ENCODE results near the gene POLA1. TPM values are rescaled to one million over a fixed set of nuclear protein-coding genes. Genes with fewer than 3 reads are reported as not detected.
A peak's percentile ranks its signal among the peaks of the same experiment; 100 is the strongest.

The POLA1 gene
- total RNA-seq, 1 experiment from 2014 or later, result 30.0 TPM

DNA sequence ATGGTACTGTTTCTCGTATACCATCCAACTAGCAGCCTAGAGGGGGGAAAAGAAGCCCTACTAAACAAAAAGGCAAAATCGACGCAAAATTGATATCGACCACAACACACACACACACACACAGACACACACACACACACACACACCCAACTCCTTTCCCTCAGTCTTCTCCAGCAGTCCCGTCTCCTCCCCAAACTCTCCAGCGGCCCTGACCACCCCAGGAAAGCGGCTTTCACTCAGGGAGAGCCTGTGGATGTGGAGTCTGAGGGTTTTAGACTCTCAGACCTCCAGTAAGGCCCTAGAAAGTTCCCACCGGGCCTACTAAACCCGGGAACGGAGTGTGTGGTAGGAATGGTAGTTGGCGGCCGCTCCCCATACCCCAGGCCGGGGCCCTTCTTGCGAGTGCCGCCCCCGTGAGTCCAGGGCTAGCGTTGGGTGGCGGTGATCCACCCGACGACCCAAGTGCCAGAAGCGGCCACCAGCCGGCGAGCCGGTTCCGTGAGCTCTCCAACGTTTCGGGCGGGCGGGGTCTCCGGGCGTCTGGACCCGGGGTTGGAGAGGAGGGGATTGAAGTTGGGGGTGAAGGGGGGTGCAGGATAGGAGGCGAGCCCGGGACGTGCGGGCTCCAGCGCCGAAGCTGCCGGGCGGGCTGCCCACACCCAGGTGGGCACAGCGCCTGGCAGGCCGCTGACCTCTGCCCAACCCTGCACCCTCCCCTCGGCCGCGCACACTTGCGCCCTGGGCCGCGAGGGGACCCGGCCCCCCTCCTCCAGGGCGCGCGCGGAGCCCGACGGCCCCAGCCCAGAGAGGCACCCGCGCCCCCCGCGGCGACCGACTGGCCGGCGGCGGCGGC is 308.3 kb downstream of the POLA1 start:
- Histone ChIP-seq H3K36me3 (no peaks in the 10 kb centered on the region), H3K27ac (no peak overlapping the region), H3K9me3 (replicated peaks) (no peaks in the 10 kb centered on the region), H3K27me3 (replicated peaks) (peaks cover 15% of the 10 kb centered on the region), H3K4me3 (no peak overlapping the region), H3K4me1 (replicated peaks) (peaks cover 5% of the 10 kb centered on the region)
- DNase-seq (ENCODE audit: low read depth in 1 of 2, low spot score in 2 of 2), result no peak

DNA sequence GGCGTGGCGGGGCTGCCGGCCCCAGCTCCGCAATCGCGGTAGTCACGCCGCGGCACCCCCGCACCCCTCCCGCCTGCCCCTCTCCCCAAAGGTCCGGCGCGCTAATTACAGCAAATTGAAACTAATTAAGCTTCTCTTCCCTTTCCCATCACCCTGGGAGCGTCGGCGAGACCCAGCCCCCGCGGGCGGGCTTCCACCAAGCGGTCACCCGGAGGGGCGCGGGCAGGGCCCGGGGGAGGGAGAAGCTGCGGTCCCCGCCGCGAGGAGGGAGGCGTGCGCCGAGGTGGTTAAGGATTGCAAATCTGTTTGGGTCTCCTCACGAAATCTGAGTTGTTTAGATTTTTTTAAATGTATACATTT is 308.9 kb downstream of the POLA1 start:
- no peak overlapping the region for H3K27ac ChIP-seq
- DNase-seq (ENCODE audit: low read depth in 1 of 2, low spot score in 2 of 2), result no peak
- H3K36me3 ChIP-seq, result no peaks in the 10 kb centered on the region
- peaks cover 5% of the 10 kb centered on the region for H3K4me1 ChIP-seq (replicated peaks)
- H3K27me3 ChIP-seq (replicated peaks), result peaks cover 21% of the 10 kb centered on the region
- no peaks in the 10 kb centered on the region for H3K9me3 ChIP-seq (replicated peaks)
- no peak overlapping the region for H3K4me3 ChIP-seq

- Histone ChIP-seq H3K9me3 (replicated peaks) (no peaks in the 10 kb centered on the region), H3K27me3 (replicated peaks) (peaks cover 27% of the 10 kb centered on the region), H3K36me3 (no peaks in the 10 kb centered on the region), H3K4me1 (replicated peaks) (peaks cover 5% of the 10 kb centered on the region), H3K27ac (no peak overlapping the region), H3K4me3 (no peak overlapping the region)
- no peak for DNase-seq (ENCODE audit: low read depth in 1 of 2, low spot score in 2 of 2)
Observed at GRCh38 chrX:25003066-25003849, 309.5 kb downstream of the POLA1 start.

DNA sequence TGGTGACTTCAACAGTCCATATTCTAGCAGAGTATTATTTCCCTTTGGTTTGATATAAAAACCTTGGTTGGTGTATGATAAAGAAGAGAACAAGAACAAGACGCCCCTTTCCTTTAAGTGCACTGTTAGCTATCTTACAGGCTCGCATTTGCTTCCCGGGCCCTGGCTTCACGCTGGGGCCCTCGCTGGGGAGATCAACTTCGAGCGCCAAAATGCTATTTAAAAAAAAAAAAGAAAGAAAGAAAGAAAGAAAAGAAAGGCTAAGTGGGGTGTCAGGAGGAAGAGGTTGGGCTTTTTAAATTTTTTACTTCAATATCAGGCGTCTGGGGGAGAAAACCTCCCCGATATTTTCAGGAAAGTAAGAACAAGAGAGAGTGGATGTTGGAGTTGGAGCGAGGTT is 310.3 kb downstream of the POLA1 start:
- peaks cover 28% of the 10 kb centered on the region for H3K27me3 ChIP-seq (replicated peaks)
- H3K36me3 ChIP-seq, result no peaks in the 10 kb centered on the region
- no peaks in the 10 kb centered on the region for H3K9me3 ChIP-seq (replicated peaks)
- no peak overlapping the region for H3K27ac ChIP-seq
- peaks cover 5% of the 10 kb centered on the region for H3K4me1 ChIP-seq (replicated peaks)
- no peak for DNase-seq (ENCODE audit: low read depth in 1 of 2, low spot score in 2 of 2)
- no peak overlapping the region for H3K4me3 ChIP-seq

DNA sequence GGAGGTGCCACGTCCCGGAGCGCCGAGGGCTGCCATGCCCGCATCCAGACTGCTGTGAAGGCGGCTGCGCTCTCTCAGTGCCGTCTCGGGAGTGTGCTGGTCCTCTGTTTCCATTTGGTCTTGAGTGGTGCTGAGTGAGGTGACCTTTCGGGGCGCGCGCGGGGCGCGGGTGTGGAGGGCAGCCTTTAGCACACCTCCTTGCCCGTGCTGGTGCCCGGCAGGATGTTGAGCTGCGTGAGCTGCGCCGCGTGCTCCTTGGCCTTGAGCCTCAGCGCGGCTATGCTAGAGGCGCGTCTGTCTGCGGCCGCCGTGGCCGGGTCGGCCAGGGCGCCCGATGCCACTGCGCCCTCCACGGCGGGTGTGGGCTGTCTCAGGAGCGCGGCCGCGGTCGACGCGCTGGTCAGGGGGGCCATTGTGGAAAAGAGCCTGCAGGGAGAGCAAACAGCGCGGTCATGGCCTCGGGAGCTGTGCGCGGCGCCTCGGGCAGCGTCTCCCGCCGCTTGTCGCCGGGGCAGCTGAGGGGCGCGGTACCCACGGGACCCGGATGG is 310.8 kb downstream of the POLA1 start:
- H3K27me3 ChIP-seq (replicated peaks), result peaks cover 28% of the 10 kb centered on the region
- peak overlapping the region; percentile 13 for H3K4me3 ChIP-seq
- H3K4me1 ChIP-seq (replicated peaks), result peaks cover 5% of the 10 kb centered on the region
- no peaks in the 10 kb centered on the region for H3K36me3 ChIP-seq
- no peak overlapping the region for H3K27ac ChIP-seq
- no peaks in the 10 kb centered on the region for H3K9me3 ChIP-seq (replicated peaks)
- no peak for DNase-seq (ENCODE audit: low read depth in 1 of 2, low spot score in 2 of 2)

GRCh38 chrX:25005034-25005381 is 311.3 kb downstream of the POLA1 start:
- Histone ChIP-seq H3K4me3 (peak overlapping the region; percentile 13), H3K36me3 (no peaks in the 10 kb centered on the region), H3K27ac (no peak overlapping the region), H3K27me3 (replicated peaks) (peaks cover 28% of the 10 kb centered on the region), H3K4me1 (replicated peaks) (peaks cover 5% of the 10 kb centered on the region), H3K9me3 (replicated peaks) (no peaks in the 10 kb centered on the region)
- no peak for DNase-seq (ENCODE audit: low read depth in 1 of 2, low spot score in 2 of 2)

- Histone ChIP-seq H3K4me1 (replicated peaks) (peaks cover 5% of the 10 kb centered on the region), H3K9me3 (replicated peaks) (no peaks in the 10 kb centered on the region), H3K36me3 (no peaks in the 10 kb centered on the region), H3K27me3 (replicated peaks) (peaks cover 28% of the 10 kb centered on the region), H3K27ac (no peak overlapping the region), H3K4me3 (peak overlapping the region; percentile 13; the same call in 1 of the 2 replicates)
- DNase-seq (ENCODE audit: low read depth in 1 of 2, low spot score in 2 of 2), result no peak
Observed at GRCh38 chrX:25005382-25006185, 311.9 kb downstream of the POLA1 start.

DNA sequence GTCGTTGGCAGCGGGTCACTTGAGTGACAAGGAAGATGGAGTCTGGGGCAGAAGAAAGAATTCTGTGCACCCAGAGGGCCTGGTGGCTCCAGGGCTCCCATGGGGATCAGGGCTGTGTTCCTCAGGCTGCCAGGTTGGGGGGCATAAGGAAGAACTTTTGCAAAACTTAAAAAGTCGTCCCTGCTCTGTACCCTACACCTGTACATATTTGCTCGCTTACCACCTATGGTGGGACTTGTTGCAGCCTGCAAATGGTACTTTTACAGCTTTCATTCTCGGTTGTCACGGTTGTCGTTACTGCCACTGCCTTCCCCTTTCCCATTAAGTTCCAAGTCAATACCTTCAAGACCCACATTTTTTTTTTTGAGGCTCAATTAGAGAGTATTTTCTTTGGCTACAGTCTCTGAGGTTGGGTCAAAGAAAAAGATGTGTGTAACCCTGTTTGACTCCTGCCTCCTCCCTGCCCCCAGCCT is 312.9 kb downstream of the POLA1 start:
- no peaks in the 10 kb centered on the region for H3K36me3 ChIP-seq
- H3K4me3 ChIP-seq, result no peak overlapping the region
- H3K27ac ChIP-seq, result no peak overlapping the region
- H3K4me1 ChIP-seq (replicated peaks), result peaks cover 5% of the 10 kb centered on the region
- no peaks in the 10 kb centered on the region for H3K9me3 ChIP-seq (replicated peaks)
- no peak for DNase-seq (ENCODE audit: low read depth in 1 of 2, low spot score in 2 of 2)
- peaks cover 28% of the 10 kb centered on the region for H3K27me3 ChIP-seq (replicated peaks)

DNA sequence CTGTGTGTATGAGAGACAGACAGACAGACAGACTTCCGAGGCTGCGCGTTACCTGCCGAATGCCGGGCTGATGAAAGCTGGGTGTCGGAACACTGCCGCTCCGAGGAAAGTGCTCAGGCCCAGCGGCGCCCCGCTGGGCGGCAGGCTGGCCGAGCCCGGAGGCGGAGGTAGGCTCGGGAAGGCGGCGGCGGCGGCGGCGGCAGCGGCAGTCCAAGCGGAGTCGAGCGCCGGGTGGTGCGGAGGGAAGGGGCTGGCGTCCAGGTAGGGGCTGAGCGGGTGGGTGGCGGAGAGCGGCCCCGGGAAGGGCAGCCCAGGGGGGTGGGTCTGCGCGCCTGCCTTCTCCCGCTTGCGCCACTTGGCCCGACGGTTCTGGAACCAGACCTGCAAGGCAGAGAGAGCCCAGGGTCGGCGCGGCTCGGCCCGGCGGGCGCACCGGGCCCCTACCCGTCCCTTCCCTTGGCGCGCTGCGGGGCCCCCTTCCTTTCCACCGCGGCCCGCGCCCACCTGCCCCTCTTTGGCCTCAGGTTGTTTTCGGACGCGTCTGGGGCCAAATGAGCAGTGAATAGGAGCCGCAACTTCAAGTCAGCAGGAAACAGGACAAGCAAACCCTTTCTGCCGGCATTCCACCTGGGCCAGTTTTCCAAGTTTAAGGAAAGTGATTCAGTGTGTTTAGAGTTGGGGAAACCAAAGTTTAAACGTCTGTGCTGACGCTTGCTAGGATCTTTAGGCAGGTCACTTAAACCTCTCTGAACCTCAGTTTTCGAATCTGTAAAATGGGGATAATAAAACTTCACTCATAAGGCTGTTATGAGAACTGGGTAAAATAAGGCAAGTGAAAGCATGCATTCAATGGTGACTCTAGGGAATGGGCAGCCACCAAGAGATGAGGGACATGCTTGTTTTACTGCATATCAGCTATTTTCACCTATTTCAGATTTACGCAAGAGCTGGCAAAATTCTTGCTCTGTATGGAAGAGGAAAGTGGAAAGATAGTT is 313.6 kb downstream of the POLA1 start:
- no peaks in the 10 kb centered on the region for H3K9me3 ChIP-seq (replicated peaks)
- DNase-seq (ENCODE audit: low read depth in 1 of 2, low spot score in 2 of 2), result no peak
- H3K4me1 ChIP-seq (replicated peaks), result peaks cover 5% of the 10 kb centered on the region
- H3K27ac ChIP-seq, result no peak overlapping the region
- no peaks in the 10 kb centered on the region for H3K36me3 ChIP-seq
- H3K4me3 ChIP-seq, result no peak overlapping the region
- H3K27me3 ChIP-seq (replicated peaks), result peaks cover 28% of the 10 kb centered on the region

GRCh38 chrX:25009407-25009806 is 315.7 kb downstream of the POLA1 start:
- peaks cover 39% of the 10 kb centered on the region for H3K27me3 ChIP-seq (replicated peaks)
- no peaks in the 10 kb centered on the region for H3K36me3 ChIP-seq
- no peak overlapping the region for H3K4me3 ChIP-seq
- no peak overlapping the region for H3K27ac ChIP-seq
- peaks cover 5% of the 10 kb centered on the region for H3K4me1 ChIP-seq (replicated peaks)
- H3K9me3 ChIP-seq (replicated peaks), result no peaks in the 10 kb centered on the region
- no peak for DNase-seq (ENCODE audit: low read depth in 1 of 2, low spot score in 2 of 2)

DNA sequence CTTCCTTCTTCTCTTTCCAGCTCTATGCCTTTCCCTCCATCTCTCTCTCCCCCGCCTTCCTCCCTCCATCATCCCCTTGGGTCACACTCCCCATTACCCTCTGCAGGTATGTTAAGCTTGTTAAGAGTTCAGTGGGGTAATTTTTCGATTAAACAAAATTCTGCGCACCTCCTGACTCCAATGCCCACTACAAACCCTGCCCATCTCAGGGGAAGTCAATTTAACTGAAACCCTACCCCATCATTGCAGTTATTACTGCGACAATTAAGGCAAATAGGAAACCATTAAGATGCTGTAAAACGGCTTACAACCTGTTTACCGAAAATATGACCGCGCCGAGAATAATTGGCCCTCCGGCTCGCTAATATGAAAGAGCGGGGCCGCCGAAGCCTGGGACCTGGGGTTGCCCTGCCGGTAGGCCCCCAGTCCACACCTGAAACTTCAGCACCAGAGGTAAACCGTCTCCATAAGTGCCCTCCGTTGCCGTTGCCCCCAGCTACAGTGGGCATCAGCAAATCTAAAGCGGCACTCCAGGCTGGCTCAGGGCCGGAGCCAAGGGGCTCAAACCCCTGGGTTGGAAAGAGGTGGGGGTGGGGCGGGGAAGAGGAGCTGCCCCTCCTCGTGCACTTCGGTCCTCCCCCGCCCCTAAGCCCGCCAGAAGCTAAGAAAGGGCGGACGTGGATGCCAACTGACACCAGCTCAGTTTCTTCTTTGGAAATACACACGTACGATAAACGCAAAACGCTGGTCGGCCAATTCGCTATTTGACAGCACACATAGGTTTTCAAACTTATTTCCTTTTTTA is 317.3 kb downstream of the POLA1 start:
- Histone ChIP-seq H3K27ac (no peak overlapping the region), H3K4me3 (no peak overlapping the region), H3K4me1 (replicated peaks) (no peaks in the 10 kb centered on the region; the same call in 1 of the 2 replicates), H3K36me3 (no peaks in the 10 kb centered on the region), H3K27me3 (replicated peaks) (peaks cover 28% of the 10 kb centered on the region), H3K9me3 (replicated peaks) (no peaks in the 10 kb centered on the region)
- no peak for DNase-seq (ENCODE audit: low read depth in 1 of 2, low spot score in 2 of 2)

Measured in SJSA1 (cell line).